GM21737 (cell line): ENCODE data around the gene FBN2.
"Not testable (repeated sequence)": the region's sequence is repeated elsewhere in the genome, so short reads cannot be mapped to it uniquely, and the experiment has no call there.

Experiments
- ATAC-seq: cut with Tn5 transposase; IDR thresholded peaks from one replicate; pipeline ENCODE4 v1.9.1; 2021; ENCODE audit warnings: mild to moderate bottlenecking, moderate library complexity; ENCODE audit not compliant: unreplicated experiment

FBN2 gene

DNA sequence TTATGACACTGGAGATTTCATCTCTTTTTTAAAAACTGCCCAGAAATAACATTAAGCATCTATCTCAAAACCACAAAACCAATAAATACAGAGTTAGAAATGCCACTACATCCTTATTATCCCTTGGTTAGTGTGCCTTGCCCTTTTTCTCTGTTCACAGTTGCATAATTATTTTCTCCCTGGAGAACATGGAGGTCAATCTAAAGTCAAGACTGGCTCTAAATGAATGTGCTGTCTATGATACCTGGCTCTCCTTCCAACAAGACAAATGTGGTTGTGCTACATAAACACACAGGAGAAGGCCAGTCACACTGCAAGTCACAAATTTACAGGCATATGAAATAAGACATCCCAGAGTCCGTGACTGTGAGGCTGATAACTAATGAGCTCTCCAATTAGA, 2.8 kb downstream of the FBN2 start:
- ATAC-seq, result no peak

DNA sequence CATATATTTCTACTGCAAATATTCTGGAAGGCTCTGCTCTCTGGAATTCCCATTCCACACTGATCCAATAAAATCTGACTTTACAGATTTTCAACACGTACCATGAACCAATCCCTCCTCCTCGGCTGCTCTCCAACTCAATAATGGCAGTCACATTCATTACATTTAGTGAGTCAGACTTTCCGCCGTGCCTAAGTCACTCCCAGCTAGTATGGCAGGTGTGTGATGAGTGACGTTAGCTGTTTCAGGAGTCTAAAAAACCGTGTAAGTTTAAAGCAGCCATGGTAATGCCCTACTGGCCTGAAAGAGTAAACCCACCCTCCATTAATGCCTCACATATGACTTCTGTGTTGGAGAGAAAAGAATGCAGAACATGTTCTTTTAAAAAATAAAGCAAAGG, 3.3 kb downstream of the FBN2 start:
- no peak for ATAC-seq

DNA sequence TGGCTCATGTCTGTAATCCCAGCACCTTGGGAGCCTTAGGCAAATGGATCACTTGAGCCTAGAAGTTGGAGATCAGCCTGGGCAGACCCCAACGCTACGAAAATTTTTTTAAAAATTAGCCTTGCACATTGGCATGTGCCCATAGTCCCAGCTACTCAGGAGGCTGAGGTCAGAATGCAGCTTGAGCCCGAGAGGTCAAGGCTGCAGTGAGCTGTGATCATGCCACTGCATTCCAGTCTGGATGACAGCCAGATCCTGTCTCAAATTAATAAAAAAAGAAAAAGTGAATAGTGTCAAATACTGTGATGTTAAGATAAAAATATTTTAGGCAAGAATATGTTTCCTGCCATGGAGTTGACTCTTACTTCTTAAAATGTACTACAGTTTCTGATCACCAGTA, 5.3 kb downstream of the FBN2 start:
- no peak for ATAC-seq

DNA sequence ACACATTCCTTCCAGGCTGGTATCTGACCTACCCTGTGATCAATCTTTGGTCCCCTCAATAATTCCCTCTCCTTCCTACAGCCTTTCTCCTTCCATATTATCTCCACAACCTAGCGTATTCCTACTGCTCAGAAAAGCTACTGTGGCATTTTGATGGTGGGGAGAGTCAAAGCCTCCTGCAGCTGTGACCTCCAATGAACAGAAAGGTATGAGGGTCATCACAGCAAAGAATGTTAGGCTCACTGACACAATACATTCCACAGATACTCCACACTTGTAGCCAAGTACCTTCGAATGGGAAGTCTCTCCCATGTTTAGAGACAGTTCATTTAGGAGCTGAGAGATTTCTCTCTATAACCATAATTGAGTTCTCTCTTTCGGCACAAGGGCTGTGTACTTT, 5.9 kb downstream of the FBN2 start:
- ATAC-seq, result no peak

DNA sequence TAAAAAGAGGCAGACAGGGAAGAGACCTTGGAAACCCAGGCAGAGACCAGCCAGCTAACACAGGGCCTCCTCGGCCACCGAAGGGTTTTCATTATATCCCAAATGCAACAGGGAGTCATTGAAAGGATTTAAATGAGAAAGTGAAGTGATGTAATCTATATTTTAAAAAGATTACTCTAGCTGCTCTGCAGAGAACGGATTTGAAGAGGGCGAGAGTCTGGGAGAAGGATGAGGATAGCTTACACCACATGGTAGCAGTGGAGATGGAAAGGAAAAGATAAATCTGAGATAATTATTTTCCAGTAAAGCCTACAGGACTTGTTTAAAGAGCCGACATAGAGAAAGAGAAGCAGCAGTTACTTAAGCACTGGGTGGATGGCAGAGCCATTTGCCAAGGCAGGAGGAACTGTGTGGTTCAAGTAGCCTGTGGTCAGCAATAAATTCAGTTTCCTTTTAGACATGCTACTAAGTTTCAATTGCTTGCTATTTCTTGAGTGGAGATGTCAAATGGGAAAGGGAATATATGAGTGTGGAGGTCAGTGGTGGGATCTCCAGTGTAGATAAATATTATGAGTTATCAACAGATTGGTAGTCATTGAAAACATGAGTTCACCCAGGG, 9.3 kb downstream of the FBN2 start:
- ATAC-seq, result no peak

DNA sequence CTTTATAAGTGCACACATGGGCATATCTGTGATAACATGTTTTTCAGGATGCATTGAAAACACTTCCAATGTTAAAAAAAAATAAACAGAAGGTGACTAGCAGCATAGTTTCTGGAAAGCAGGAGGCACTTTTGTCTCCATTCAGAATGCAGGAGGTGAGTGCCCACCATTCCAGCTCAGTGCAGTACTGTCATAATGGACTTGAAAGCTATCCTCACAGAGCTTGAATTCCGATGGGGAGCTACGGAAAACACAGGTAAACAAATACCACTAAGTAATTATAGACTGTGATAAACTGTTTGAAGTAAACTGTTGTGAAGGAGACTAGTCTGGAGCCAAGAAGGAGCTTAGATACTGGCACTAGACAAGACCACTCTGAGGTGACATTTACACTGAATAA, 9.9 kb downstream of the FBN2 start:
- ATAC-seq, result no peak

DNA sequence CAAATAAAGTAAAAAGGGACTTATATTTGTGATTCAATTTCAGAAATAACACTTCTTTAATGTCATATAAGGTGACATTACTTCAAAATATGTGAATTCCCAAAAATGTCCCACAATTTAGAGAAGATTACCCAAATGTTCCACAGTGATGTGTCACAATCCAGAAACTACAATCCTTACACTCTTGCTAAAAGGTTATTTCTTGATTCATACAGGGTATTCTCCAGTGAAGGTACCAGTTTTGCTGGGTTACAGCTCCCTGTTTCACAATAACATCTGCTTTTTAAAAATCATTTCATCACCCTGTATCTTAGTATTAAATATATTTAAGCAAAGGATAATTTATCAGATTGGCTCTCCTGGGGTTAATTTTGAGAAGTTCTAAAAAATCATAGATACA, 11.0 kb downstream of the FBN2 start:
- ATAC-seq, result no peak

DNA sequence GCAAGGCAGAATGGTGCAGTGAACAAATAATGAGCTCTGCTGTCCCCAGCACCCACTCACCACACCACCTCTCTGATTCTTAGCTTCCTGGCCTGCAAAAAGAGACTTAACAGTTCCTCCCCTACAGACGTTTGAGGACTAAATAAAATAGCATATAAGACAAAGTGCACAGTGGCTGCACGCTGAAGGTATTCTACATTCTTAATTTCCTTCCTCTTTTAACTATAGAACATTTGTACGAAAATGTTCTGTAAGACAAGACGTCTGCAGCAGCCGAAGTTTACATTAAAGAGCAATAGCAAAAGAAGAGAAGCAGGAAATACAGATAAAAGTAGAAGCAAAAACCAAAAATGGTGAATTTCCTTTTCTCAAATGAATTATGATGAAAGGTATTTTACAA, 15.7 kb downstream of the FBN2 start:
- no peak for ATAC-seq

DNA sequence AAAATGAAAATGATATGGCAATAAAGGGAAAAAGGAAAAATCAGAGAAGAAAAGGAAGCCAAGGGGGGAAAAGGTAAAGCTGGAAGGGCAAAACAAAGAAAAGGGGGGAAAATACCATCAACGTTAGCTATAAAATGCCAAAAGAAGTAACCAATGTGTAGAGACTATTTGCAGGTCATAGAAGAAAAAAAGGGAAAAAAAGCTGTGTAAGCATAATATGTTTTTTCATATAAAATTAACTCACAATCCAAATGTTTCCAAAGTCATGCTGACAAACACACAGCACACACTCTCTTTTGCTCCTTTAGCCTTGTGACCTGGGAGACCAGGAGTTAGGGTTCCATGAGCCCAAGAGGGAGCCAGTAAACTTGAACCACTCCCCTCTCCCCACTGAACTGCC, 18.2 kb downstream of the FBN2 start:
- no peak for ATAC-seq

DNA sequence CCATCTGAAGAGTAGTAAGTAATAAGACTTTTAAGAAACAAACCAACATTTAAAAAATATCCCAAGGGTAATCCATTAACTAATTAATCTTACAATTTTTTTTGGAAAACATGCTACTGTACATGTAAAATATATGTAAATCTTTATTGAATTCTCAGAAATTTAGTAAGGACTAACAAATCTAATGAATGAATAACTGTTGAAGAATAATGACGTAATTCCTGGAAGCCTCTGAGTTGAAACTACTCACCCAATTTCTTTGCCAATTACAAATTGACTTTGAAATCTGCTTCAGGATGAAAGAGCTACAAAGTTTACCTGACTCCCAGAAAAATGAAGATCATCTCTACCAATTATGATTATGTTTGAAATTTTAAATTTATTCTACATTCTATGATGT, 21.1 kb downstream of the FBN2 start:
- ATAC-seq, result no peak

DNA sequence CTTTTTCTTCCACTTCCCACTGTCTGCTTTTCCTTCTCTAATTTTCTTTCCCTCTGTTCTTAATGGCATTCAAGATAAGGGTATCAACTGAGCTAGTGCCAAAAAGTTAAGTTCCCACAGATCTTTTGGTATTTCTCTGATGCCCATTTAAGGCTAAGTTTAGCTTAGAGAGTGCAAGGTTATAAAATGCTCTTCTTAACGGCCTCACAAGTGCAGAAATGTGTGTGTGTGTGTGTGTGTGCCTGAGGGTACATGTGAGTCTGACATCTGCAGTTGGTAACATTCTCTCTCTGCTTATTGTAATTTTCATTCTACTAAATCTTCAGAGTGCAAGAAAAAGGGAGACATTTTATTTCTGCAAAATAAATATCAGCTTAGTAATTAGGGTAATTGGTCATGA, 24.2 kb downstream of the FBN2 start:
- ATAC-seq, result no peak

DNA sequence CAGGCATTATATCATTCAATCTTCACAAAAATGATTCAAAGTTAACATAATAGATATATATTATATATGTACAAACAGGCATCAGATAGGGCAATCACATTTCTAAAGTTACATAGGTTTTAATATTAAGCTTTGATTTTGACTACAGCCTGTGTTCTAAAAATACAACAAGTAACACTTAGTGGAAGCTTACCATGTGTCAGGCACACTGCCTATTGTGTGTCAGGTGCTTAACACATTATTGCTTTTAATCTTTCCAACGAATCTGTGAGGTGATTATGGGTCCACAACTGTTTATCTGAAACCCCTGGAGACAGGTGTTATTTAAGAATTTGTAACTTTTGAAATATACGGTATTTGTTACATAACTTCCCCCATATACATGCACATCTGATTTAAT, 25.2 kb downstream of the FBN2 start:
- ATAC-seq, result no peak

DNA sequence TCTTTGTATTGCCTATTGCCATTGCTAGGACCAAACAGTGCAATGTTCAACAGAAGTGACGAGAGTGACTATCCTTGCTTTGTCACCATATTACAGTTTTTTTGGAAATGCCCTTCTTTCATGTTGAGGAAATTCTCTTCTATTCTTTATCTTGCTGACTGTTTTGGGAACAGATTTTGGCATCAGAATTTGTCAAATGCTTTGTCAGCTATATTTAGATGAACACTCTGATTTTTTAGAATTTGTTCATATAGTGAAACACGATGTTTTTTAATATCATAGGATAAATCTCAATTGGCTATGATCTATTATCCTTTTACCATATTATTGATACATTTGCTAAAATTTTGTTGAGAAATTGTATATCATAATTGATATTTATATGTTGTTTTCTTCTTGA, 31.4 kb downstream of the FBN2 start:
- ATAC-seq, result no peak

DNA sequence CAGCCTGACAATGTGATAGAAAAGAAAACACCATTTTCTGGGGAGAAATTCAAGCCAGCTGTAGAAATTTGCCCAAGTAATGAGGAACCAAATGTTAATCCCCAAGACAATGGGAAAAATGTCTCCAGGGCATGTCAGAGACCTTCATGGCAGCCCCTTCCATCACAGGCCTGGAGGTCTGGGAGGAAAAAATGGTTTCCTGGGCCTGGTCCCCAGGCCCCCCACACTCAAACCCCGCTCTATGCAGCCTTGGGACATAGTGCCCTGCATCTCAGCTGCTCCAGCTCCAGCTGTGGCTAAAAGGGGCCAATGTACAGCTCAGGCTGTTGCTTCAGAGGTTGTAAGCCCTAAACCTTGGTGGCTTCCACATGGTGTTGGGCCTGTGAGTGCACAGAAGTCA, 34.3 kb downstream of the FBN2 start:
- ATAC-seq, result not testable (repeated sequence)

DNA sequence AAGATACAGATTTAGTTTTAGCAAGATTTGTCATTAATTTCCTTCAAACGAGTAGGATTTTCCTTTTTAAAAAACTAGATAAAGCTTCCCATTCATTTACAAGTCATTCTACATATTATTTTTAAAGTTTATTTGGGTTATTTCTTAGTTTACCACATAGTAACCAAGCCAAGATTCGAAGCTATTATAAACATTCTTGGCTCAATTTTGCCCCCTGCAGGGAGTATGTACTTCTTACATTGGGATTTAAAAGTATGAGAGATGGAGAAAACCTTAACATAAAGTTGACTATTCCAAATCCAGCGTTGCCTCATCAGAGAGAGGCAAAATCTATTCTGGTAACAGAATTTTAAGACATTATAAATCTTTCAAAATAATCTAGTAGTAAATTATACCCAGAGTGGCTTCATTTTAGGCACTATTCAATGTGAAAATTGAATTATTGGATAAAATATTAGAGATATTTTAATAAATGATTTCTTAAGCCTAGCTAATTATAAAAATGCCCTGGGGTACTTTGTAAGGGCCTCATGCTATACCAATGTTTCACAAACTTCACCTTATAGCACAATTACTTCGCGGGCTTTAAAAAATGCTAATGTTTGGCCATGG, 39.1 kb downstream of the FBN2 start:
- ATAC-seq, result no peak

DNA sequence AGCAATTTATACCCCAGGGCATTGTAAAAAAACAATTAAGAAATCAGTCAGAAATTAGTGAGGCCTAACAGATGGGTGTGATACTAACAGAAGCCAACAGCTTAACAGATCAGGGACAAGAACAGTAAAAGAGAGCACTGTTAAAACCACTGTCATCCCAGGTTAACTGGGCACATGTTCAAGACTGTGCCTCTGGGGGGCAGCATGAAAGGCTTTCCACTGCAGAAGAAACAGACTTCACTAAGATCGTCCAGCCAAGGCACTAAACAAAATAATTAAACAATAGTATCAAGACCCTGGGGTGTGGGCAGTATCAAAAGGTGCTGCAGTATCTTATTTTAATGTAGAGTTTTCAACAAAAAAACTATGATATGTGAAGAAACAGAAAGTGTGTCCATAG, 43.5 kb downstream of the FBN2 start:
- ATAC-seq, result no peak

DNA sequence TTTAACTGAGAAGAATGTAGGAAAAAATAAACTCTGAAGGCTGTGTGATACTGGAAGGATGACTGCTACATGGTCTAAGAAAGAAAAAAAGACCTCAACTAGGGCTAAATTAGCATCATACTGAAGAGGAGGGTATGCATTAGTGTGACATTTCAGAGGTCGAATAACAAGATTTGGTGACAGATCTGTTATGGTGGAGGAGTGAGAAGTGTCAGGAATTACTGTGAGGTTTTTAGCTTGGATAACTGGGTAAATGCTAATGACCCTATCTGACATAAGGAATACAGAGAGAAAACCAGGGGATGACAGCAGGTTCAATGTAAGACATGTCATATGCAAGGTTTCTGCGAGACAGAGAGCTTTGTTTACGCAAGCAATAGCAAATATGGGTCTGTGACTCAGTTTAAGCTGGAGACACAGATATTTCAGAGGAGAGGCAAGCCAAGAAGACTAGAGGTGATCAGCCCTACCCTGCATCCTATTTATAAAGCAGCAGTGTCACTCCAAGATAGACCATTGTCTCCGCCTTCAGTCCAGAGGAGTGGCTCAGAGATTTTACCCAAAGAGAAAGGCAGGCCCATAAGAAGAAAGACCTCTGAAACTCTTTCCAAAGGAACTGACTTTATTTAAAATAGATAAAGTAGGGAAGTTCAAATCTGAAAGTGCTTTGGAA, 44.3 kb downstream of the FBN2 start:
- no peak for ATAC-seq

DNA sequence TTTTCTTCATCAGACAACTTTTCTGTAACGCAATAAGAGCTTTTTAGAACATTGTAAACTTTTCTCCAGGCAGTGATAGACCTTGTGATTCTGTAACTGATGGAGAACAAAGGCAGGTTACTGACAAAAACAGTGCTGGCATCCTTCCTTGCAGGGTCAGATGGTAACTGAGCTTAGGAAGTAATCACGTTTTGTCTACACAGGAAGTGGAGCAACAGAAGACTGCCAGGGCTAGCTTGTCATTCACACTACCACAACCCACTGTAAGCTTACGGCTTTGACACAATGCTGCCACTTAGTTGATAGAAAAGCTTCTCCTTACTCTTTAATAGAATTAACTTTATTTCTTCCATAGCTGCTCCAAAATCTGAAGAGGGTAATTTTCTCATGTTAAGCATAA, 46.8 kb downstream of the FBN2 start:
- no peak for ATAC-seq

DNA sequence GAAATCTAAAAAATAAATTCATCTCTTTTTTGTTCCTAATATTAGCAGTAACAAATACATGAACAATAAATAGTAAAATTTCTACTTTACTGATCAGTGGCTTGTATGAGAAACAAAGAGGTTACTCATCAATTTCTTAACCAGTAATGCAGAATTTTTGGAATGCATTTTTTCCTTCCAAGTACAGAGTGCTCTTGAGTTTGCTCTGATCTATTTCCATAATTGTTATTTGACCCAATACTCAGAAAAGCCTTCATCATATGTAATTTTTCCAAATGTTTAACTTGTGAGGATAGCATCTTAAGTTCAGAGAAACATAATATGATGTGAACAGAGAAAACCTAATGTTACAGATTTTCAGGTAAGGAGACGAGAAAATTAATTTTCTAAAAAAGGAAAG, 47.3 kb downstream of the FBN2 start:
- ATAC-seq, result no peak

DNA sequence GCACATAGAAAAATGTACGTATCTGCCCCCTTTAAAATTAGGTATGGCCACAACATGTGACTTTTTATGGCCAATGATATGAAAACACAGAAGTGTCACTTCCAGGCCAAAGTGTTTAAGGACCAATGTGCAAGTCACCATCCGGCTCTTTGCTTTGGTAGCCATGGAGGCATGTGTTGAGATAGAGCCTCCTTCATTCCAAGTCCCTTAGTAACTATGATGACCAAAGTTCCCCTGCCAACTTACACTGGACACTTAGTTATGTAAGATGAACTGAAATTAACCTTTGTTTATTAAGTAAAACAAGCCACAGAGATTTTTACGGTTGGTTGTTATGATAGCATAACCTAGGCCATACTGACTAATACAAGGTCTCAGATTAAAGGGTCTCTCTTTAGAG, 51.0 kb downstream of the FBN2 start:
- no peak for ATAC-seq

DNA sequence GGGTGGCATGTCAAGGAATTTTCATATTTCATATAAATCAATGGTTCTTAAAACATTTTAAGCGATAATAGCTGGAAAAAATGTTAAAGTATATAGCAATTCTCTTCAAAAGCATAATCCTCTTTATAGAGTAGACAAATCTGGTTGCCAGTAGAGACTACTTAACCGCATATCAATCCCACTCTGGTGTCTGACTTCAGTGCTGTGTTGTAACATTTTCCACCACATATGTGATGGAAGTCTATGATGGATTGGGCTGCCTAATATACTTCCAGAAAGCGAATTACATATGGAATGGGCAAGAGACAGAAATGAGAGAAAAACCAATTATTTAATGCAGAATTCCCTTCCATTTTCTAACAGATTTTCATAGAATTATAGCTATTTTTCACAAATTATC, 54.3 kb downstream of the FBN2 start:
- no peak for ATAC-seq

DNA sequence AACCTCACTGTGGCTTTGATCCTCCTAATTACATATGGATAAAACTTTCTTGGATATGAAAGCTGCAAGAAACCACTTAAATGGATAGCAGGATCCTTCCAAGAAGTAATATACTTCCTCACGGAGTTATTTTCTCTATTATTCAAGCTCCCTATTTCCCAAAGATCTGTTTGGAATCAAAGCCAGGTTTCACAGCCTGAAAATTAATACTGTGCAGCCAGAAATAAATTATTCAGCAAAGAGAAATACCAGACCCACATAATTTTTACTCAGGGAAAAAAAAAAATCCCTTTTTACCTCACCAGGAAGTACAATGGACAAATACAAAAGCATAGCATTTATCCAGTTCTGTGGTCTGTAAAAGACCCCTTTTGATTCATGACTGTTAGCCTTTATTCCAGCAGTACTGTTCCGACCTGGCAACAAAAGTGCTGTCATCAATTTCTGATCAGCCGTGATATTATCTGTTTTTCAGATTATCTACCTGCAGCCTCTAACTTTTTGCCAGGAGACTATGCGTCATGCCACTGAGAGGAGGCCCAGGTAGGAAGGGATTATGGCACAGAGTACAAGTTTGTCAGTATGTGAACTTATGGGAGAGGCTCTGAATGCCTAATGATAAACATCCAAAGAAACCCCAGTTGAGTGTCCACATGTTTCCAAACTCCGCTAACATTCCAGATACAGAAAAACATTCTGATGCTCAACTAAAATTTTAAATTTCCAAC, 57.0 kb downstream of the FBN2 start:
- no peak for ATAC-seq
